Measurements from ENCODE around the gene FBF1.

Gene FBF1

DNA sequence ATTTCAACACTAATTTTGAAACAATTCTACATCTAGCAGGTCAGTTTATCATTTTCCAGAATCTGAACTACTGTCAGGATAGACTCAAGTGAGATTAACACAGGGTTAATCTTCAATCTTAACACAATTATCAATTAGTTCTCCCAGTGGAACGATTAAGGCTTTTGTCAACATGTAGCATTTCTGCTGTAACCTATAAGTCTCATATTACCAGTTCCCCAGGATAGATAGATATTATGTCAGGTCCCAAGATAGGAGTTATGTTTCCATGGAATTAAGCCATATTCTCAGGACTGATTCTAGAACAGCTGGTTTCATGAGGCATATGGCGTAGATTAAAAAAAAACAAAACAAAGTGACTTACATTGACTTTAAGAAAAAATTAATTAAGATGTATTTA is 4.4 kb upstream of the FBF1 start:
- TF ChIP-seq, protein P1, sequence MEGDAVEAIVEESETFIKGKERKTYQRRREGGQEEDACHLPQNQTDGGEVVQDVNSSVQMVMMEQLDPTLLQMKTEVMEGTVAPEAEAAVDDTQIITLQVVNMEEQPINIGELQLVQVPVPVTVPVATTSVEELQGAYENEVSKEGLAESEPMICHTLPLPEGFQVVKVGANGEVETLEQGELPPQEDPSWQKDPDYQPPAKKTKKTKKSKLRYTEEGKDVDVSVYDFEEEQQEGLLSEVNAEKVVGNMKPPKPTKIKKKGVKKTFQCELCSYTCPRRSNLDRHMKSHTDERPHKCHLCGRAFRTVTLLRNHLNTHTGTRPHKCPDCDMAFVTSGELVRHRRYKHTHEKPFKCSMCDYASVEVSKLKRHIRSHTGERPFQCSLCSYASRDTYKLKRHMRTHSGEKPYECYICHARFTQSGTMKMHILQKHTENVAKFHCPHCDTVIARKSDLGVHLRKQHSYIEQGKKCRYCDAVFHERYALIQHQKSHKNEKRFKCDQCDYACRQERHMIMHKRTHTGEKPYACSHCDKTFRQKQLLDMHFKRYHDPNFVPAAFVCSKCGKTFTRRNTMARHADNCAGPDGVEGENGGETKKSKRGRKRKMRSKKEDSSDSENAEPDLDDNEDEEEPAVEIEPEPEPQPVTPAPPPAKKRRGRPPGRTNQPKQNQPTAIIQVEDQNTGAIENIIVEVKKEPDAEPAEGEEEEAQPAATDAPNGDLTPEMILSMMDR (IDR thresholded peaks at IDR 0.05; ENCODE audit: borderline replicate concordance, insufficient read depth, low read depth, low read length), result no peak
- H3K4me3 ChIP-seq (ENCODE audit: low read depth, low read length), result no peak overlapping the region

DNA sequence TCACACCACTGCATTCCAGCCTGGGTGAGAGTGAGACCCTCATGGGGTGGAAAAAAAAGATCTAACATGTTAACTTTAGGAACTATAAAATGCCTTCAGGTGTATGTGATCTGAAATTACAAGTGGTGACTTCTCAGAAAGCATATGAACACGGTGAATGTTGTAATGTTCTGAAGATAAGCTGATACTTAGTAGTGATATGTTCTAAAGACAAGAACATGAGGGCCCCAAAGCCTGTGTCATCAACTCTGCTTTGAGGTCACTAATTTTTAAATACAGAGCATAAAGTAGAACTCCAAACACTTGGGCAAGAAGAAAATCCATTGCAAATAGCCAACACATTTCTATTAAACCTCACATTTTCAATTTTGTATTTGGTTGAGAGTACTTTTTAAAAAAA is 2.6 kb upstream of the FBF1 start:
- H3K4me3 ChIP-seq (ENCODE audit: low read depth, low read length), result no peak overlapping the region
- TF ChIP-seq, protein P1 (IDR thresholded peaks at IDR 0.05; ENCODE audit: borderline replicate concordance, insufficient read depth, low read depth, low read length), result no peak

DNA sequence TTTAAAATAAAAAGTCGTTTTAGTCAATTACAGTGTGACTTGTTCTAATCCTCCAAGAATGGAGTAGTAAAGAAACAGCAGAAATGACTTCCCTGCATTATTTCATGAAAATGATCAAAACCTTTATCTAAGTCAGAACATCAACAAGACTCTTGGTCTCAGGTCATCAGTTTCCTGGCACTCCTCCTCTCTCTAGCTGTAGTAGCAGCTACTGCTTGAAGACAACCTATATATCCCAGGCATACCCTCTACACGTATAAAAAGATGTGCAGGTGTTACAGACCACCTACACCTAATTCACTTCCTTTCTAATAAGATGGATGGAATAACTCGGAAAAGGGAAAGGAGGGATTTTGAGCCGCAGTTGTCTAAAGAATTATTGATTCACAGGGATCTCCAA is 1.6 kb upstream of the FBF1 start:
- no peak overlapping the region for H3K4me3 ChIP-seq (ENCODE audit: low read depth, low read length)
- TF ChIP-seq, protein P1 (IDR thresholded peaks at IDR 0.05; ENCODE audit: borderline replicate concordance, insufficient read depth, low read depth, low read length), result no peak

DNA sequence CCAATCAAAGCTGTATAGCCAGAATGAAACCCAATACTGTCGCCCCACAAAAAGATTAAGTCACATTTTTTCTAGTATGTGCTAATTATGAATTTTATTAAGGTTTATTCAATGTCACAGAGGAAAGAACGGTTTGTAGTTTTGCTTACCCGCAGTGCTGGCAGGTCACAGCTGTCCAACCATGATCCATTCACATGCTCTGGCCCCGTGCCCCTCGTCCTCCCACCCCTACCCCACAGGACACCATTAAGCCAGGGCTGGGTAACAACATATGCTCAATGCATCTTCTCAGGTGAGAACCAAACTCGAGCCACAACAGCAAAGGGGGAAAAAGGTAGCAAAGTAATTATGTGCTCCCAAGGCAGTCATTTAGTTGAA is 589 bp upstream of the FBF1 start:
- TF ChIP-seq, protein P1 (IDR thresholded peaks at IDR 0.05; ENCODE audit: borderline replicate concordance, insufficient read depth, low read depth, low read length), result no peak
- H3K4me3 ChIP-seq (ENCODE audit: low read depth, low read length), result peak overlapping the region; percentile 74

DNA sequence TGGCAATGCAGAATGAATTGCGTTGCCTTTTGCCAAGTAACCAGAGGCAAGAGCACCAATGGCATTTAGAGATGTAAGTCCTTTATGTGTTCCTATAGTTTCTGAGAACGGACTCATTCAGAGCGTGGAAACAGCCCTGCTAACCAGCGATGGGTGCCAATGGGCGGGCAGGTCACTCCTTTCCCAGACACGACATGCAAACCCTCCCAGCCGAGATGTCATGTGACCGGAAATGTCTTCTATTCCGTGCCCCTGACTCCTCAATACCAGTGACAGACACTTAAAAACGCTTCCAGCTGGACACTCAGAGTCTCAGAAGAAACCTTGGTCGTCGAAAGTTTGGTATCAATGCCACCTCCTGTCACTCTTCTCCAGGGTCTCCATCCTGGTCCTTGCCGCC is 3.2 kb downstream of the FBF1 start:
- TF ChIP-seq, protein P1 (IDR thresholded peaks at IDR 0.05; ENCODE audit: borderline replicate concordance, insufficient read depth, low read depth, low read length), result no peak

DNA sequence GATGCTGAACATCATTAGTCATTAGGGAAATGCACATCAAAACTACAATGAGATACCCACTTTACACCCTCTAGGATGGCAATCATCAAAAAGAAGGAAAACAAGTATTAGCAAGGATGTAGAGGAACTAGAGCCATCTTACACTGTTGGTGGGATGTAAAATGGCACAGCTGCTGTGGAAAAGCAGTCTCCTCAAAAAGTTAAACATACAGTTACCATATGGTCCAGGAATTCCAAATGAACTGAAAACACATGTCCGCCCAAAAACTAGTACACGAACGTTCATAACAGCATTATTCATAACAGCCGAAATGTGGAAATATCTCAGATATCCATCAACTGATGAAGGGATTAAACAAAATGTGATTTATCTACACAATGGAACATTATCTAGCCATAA is 7.0 kb downstream of the FBF1 start:
- TF ChIP-seq, protein P1 (IDR thresholded peaks at IDR 0.05; ENCODE audit: borderline replicate concordance, insufficient read depth, low read depth, low read length), result no peak
- H3K4me3 ChIP-seq (ENCODE audit: low read depth, low read length), result no peak overlapping the region

More for the DNA sequence above, 3.2 kb downstream of the FBF1 start:
- no peak overlapping the region for H3K4me3 ChIP-seq (ENCODE audit: low read depth, low read length)

DNA sequence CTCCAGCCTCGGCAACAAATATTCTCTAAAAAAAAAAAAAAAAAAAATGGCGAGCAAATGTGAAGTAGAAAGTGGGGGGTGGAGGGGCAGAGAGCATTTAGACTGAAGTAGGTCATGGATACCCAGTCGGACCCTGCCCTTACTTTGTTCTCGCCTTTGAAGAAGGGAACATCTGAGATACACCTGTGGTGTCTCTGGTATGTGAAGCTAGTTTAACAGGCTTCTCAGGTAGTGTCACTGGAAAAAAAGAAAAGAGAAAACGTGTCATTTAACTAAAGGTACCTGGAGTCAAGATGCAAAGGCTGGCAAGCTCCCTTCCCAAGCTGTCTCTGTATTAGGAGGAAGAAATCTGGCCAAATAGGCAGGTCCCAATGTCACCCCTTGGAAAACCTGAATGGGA is 8.0 kb downstream of the FBF1 start:
- TF ChIP-seq, protein P1 (IDR thresholded peaks at IDR 0.05; ENCODE audit: borderline replicate concordance, insufficient read depth, low read depth, low read length), result no peak
- no peak overlapping the region for H3K4me3 ChIP-seq (ENCODE audit: low read depth, low read length)

Measured in GM12875 (cell line).